Natural killer cell (primary cell): ENCODE measurements around the gene TBX5. TPM values are rescaled to one million over a fixed set of nuclear protein-coding genes. Genes with fewer than 3 reads are reported as not detected.

ENCODE experiments used
- ATAC-seq, 3 donors: fragments of 150-1000 bp in 2 of 3; fragments of 200-7000 bp in 1 of 3; cut with Tn5 transposase; 1 replicate in 1 of 3; 2 replicates in 2 of 3; pipeline ENCODE4 v1.10.0; 2021; ENCODE audit warnings: mild to moderate bottlenecking in 2 of 3, moderate library complexity in 2 of 3
- DNase-seq, 2 donors: peaks; one replicate each; pipeline versions ENCODE4 v3.0.0 to v3.0.0-alpha.2; 2013 to 2021; ENCODE audit warnings: mixed read lengths in 1 of 2
- H3K27ac ChIP-seq: one replicate; pipeline ENCODE4 v1.5.1; 2013; ENCODE audit warnings: mild to moderate bottlenecking, low read length
- H3K27me3 ChIP-seq: one replicate; pipeline ENCODE4 v1.6.1; 2013; ENCODE audit warnings: low read length; ENCODE audit not compliant: control insufficient read depth, insufficient read depth
- H3K36me3 ChIP-seq: one replicate; pipeline ENCODE4 v1.6.1; 2013; ENCODE audit warnings: low read length; ENCODE audit not compliant: control insufficient read depth, insufficient read depth
- H3K4me1 ChIP-seq: one replicate; pipeline ENCODE4 v1.6.1; 2013; ENCODE audit warnings: low read length; ENCODE audit not compliant: control insufficient read depth, insufficient read depth
- H3K4me3 ChIP-seq: one replicate; pipeline ENCODE4 v1.5.1; 2013; ENCODE audit warnings: low read length
- H3K9me3 ChIP-seq: one replicate; pipeline ENCODE4 v1.6.1; 2013; ENCODE audit warnings: low read length; ENCODE audit not compliant: control insufficient read depth, insufficient read depth
- H3K27ac Mint-ChIP-seq, 2 donors: one replicate each; pipeline ENCODE4 v1.8.0; 2022; ENCODE audit warnings: mild to moderate bottlenecking in 2 of 2, mixed read lengths in 2 of 2, moderate library complexity in 1 of 2
- H3K27me3 Mint-ChIP-seq, 2 donors: one replicate each; pipeline ENCODE4 v1.8.0; 2022; ENCODE audit warnings: low read depth in 2 of 2, mixed read lengths in 2 of 2
- H3K36me3 Mint-ChIP-seq: one replicate; pipeline ENCODE4 v1.8.0; 2022; ENCODE audit warnings: mixed read lengths
- H3K4me1 Mint-ChIP-seq, 2 donors: one replicate each; pipeline ENCODE4 v1.8.0; 2022; ENCODE audit warnings: mixed read lengths in 2 of 2
- H3K4me3 Mint-ChIP-seq: one replicate; pipeline ENCODE4 v1.8.0; 2022; ENCODE audit warnings: mild to moderate bottlenecking, moderate library complexity, mixed read lengths
- H3K9me3 Mint-ChIP-seq, 2 donors: one replicate each; pipeline ENCODE4 v1.8.0; 2022; ENCODE audit warnings: mixed read lengths in 2 of 2
- WGBS: methylation state at CpG from one replicate; pipeline ENCODE4 v1.1.7; 2013; ENCODE audit warnings: missing lambda C conversion rate; ENCODE audit not compliant: insufficient coverage; 5-methylcytosine and 5-hydroxymethylcytosine counted together
- intact Hi-C: fragments of 100-400 bp; cut with micrococcal nuclease; formaldehyde crosslinking; loops from one replicate; pipeline ENCODE4 v1.14.2; 2022
- total RNA-seq, 4 donors: library from RNA; stranded (reverse); fragments of 120-200 nt in 1 of 4; gene quantifications; one replicate each; pipeline versions ENCODE4 v1.2.3 to v1.2.4, GENCODE V29; 2013 to 2022
- TF ChIP-seq, protein P1 (sequence below): fragments of 200-600 bp; IDR thresholded peaks from one replicate; pipeline ENCODE4 v1.8.0; 2022; ENCODE audit warnings: antibody characterized with exemption

The TBX5 gene
- total RNA-seq, 3 donors from 2014 or later (not counting 1 experiment from before 2014, with no cell fraction given): not detected

DNA sequence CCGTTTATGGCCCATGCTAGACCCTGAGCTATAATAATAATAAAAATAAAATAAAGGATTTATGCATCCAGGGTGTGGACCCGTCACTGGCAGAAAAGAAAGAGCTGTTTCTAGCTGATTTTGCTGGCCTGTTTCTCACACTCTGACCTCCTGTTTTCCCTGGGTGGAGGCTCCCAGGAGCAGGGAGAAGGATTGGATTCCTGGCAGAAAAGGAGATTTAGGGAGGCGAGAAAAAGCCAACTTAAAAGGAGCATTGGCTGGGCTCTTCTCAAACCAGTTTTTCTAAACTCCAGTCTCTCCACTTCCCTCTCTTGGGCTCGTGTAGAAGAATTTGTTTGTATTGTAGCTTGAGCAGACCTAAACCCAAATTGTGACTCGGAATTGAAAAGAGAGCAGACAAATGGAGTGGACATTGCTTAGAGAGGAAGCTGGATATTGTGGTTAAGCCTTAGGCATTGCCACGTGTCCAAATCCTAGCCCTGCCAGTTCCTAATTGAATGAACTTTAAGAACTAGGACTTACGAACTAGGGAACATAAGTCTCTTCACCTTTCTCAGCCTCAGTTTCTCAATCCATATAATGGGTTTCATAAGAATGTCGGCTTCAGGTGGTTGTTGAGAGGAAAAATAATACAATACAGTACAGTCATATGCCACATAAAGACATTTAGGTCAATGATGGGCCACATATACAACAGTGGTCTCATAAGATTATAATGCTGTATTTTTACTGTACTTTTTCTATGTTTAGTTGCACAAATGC is 14.4 kb upstream of the TBX5 start:
- Mint-ChIP-seq H3K36me3 (peaks cover under 1% of the 10 kb centered on the region), H3K27me3 (peaks cover 18 to 23% of the 10 kb centered on the region in 2 donors), H3K4me1 (no peaks in the 10 kb centered on the region), H3K27ac (no peak overlapping the region), H3K9me3 (no peaks in the 10 kb centered on the region), H3K4me3 (no peak overlapping the region)
- DNase-seq (no peak), ATAC-seq (no peak)
- TF ChIP-seq, protein P1, sequence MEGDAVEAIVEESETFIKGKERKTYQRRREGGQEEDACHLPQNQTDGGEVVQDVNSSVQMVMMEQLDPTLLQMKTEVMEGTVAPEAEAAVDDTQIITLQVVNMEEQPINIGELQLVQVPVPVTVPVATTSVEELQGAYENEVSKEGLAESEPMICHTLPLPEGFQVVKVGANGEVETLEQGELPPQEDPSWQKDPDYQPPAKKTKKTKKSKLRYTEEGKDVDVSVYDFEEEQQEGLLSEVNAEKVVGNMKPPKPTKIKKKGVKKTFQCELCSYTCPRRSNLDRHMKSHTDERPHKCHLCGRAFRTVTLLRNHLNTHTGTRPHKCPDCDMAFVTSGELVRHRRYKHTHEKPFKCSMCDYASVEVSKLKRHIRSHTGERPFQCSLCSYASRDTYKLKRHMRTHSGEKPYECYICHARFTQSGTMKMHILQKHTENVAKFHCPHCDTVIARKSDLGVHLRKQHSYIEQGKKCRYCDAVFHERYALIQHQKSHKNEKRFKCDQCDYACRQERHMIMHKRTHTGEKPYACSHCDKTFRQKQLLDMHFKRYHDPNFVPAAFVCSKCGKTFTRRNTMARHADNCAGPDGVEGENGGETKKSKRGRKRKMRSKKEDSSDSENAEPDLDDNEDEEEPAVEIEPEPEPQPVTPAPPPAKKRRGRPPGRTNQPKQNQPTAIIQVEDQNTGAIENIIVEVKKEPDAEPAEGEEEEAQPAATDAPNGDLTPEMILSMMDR: no peak
- no peaks in the 10 kb centered on the region for H3K36me3 ChIP-seq
- no peaks in the 10 kb centered on the region for H3K4me1 ChIP-seq
- H3K4me3 ChIP-seq: no peak overlapping the region
- peaks cover 4% of the 10 kb centered on the region for H3K27me3 ChIP-seq
- WGBS: 64% methylated on average over 5 of the region's 8 CpGs
- H3K9me3 ChIP-seq: no peaks in the 10 kb centered on the region
- no peak overlapping the region for H3K27ac ChIP-seq
- intact Hi-C loops: no loop called here

DNA sequence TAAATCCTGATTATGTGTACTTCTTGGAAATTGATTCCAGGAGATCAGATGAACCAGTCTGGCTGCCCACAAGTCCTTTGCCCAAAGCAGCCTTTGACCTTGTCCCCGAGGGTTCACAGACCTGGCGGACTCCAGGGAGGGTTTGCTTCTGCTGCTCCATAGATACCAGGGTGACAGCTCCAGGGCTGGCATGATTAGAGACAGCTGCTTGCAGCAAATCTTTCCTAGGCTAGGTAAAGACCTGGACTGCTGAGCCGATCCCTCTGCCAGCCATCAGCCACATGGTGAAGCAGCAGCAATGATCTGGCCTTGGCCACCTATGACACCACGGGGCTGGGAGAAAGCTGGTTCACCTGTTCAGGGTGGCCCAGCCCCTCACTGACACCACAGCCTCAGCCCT is 10.1 kb upstream of the TBX5 start:
- peaks cover 34% of the 10 kb centered on the region for H3K27me3 ChIP-seq
- H3K27ac Mint-ChIP-seq: no peak overlapping the region
- H3K27me3 Mint-ChIP-seq: peaks cover 46 to 49% of the 10 kb centered on the region in 2 donors
- WGBS: 74% methylated on average over 4 of the region's 4 CpGs
- H3K27ac ChIP-seq: no peak overlapping the region
- no peak overlapping the region for H3K4me3 Mint-ChIP-seq
- H3K9me3 Mint-ChIP-seq: peaks cover 0 to 3% of the 10 kb centered on the region in 2 donors
- H3K4me1 ChIP-seq: no peaks in the 10 kb centered on the region
- DNase-seq: no peak
- no peaks in the 10 kb centered on the region for H3K9me3 ChIP-seq
- intact Hi-C loops: no loop called here
- H3K36me3 Mint-ChIP-seq: peaks cover 7% of the 10 kb centered on the region
- TF ChIP-seq, protein P1: no peak
- no peaks in the 10 kb centered on the region for H3K36me3 ChIP-seq
- no peak overlapping the region for H3K4me3 ChIP-seq
- H3K4me1 Mint-ChIP-seq: no peaks in the 10 kb centered on the region
- ATAC-seq: no peak

DNA sequence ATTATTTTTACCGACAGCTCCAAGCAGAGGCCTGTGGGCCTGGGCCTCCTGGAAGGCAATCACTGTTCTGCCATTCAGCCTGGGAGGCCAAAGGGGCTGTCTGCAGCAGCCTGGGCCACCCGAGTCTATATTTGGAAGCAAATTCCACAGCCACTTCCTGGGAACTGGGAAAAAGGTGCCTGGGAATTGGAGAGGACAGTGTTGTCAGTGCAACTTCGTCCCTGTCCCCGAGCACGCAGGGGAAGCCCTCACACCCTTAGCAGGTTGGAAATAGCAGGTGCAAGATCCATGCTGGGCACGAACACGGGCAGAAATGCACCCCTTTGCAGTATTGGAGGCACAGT is 9.6 kb upstream of the TBX5 start:
- intact Hi-C loops: no loop called here
- Histone ChIP-seq H3K9me3 (no peaks in the 10 kb centered on the region), H3K27me3 (peaks cover 38% of the 10 kb centered on the region), H3K4me3 (no peak overlapping the region), H3K27ac (no peak overlapping the region), H3K36me3 (no peaks in the 10 kb centered on the region), H3K4me1 (no peaks in the 10 kb centered on the region)
- TF ChIP-seq, protein P1: no peak
- H3K36me3 Mint-ChIP-seq: peaks cover 10% of the 10 kb centered on the region
- ATAC-seq: no peak
- H3K27me3 Mint-ChIP-seq: peaks cover 49 to 52% of the 10 kb centered on the region in 2 donors
- H3K4me3 Mint-ChIP-seq: no peak overlapping the region
- no peak overlapping the region for H3K27ac Mint-ChIP-seq
- H3K9me3 Mint-ChIP-seq: peaks cover 0 to 3% of the 10 kb centered on the region in 2 donors
- H3K4me1 Mint-ChIP-seq: no peaks in the 10 kb centered on the region
- DNase-seq: no peak
- 24% methylated on average over 7 of the region's 7 CpGs for WGBS
